ENCODE data around the gene DMBT1. TPM values are rescaled to one million over a fixed set of nuclear protein-coding genes. Genes with fewer than 3 reads are reported as not detected.

Gene DMBT1
- total and polyA plus RNA-seq, 9 donors, result 0.03 to 0.46 (median 0.10) TPM; not detected in 2

GRCh38 chr10:122647383-122647968, 86.9 kb downstream of the DMBT1 start:
- TF ChIP-seq EP300 (IDR thresholded peaks at IDR 0.05) (no peak), POLR2A (IDR thresholded peaks at IDR 0.05) (no peak), CTCF (IDR thresholded peaks at IDR 0.05) (no peak)
- Histone ChIP-seq H3K27ac (no peak overlapping the region), H3K4me3 (no peak overlapping the region), H3K4me1 (ENCODE audit: insufficient read depth) (no peaks in the 10 kb centered on the region), H3K36me3 (no peaks in the 10 kb centered on the region), H3K9me3 (no peaks in the 10 kb centered on the region), H3K27me3 (no peaks in the 10 kb centered on the region)
- 82 to 87% (median 85%) methylated on average over 3 of the region's 3 CpGs for WGBS, 3 donors
- no peak for DNase-seq
- intact Hi-C loops (cut with DNase I), result no loop called here

GRCh38 chr10:122648599-122649428, 88.3 kb downstream of the DMBT1 start:
- H3K9me3 ChIP-seq, result no peaks in the 10 kb centered on the region
- no peak overlapping the region for H3K27ac ChIP-seq
- no peaks in the 10 kb centered on the region for H3K27me3 ChIP-seq
- no peaks in the 10 kb centered on the region for H3K36me3 ChIP-seq
- 24 to 36% (median 33%) methylated on average over 10 of the region's 10 CpGs for WGBS, 3 donors
- no peak for DNase-seq
- no peak for TF ChIP-seq POLR2A (IDR thresholded peaks at IDR 0.05)
- TF ChIP-seq EP300 (IDR thresholded peaks at IDR 0.05), result no peak
- no peak for TF ChIP-seq CTCF (IDR thresholded peaks at IDR 0.05)
- no peak overlapping the region for H3K4me3 ChIP-seq
- no peaks in the 10 kb centered on the region for H3K4me1 ChIP-seq (ENCODE audit: insufficient read depth)
- intact Hi-C loops (cut with DNase I), result no loop called here

- Histone ChIP-seq H3K9me3 (no peaks in the 10 kb centered on the region), H3K36me3 (no peaks in the 10 kb centered on the region), H3K4me3 (no peak overlapping the region), H3K27me3 (no peaks in the 10 kb centered on the region), H3K27ac (no peak overlapping the region), H3K4me1 (ENCODE audit: insufficient read depth) (no peaks in the 10 kb centered on the region)
- 57 to 67% (median 60%) methylated on average over 5 of the region's 5 CpGs for WGBS, 3 donors
- intact Hi-C loops (cut with DNase I), result no loop called here
- no peak for DNase-seq
- TF ChIP-seq POLR2A (IDR thresholded peaks at IDR 0.05), result no peak
- no peak for TF ChIP-seq CTCF (IDR thresholded peaks at IDR 0.05)
- no peak for TF ChIP-seq EP300 (IDR thresholded peaks at IDR 0.05)
Observed at GRCh38 chr10:122649903-122650302, 89.3 kb downstream of the DMBT1 start.

- H3K27me3 ChIP-seq, result no peaks in the 10 kb centered on the region
- intact Hi-C loops (cut with DNase I), result no loop called here
- H3K4me1 ChIP-seq (ENCODE audit: insufficient read depth), result no peaks in the 10 kb centered on the region
- WGBS, 3 donors, result 75 to 82% (median 76%) methylated on average over 2 of the region's 2 CpGs
- H3K27ac ChIP-seq, result no peak overlapping the region
- H3K36me3 ChIP-seq, result no peaks in the 10 kb centered on the region
- TF ChIP-seq EP300 (IDR thresholded peaks at IDR 0.05), result no peak
- TF ChIP-seq POLR2A (IDR thresholded peaks at IDR 0.05), result no peak
- TF ChIP-seq CTCF (IDR thresholded peaks at IDR 0.05), result no peak
- no peak overlapping the region for H3K4me3 ChIP-seq
- no peak for DNase-seq
- no peaks in the 10 kb centered on the region for H3K9me3 ChIP-seq
Observed at GRCh38 chr10:122650331-122650730, 89.8 kb downstream of the DMBT1 start.
